HUDEP-2 (cell line): ENCODE data around the gene ZBTB9.
A peak's percentile ranks its signal among the peaks of the same experiment; 100 is the strongest.

Experiments
- DNase-seq, 76 experiments: peaks; one replicate each; lab custom pipeline; 2025; ENCODE audit not compliant: unreplicated experiment in 76 of 76; lab: John Stamatoyannopoulos, UW

The ZBTB9 gene

DNA sequence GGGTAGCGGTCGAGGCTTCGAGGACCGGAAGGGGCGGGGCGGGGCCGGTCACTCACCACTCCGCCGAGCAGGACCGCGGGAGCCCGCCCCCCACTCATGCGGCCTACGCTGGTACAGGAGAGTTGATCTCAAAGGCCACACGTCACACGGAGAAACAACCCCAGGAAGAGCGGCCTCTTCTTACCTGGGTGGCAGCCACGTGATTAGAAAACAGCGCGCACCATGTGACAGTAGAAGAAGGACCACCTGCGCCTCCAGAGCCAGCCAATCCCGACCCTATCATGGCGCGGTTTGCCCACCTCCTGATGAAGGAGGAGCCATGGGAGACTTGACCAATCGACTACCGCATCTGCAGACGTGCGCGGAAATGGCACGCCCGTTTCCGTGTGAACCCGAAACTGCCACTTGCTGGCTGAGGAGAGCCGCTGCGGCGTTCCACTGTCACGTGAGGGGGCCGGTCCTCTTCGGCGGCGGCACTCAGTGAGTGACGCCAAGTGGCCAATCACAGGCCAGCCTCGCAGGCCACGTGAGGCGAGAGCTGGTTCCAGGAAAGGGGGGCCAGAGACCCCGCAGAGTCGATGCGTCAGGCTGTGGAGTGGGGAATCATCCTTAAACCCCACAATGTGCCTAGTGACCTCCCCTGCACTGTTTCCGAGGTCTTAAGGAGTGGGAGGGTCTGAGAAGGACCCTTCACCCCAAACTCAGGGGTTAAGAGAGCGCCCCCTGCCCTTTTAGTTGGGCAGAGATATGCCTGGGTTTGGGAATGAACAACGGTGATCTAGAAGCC is 36.3 kb upstream of the ZBTB9 start, which contains the start of gene CUTA:
Gene CUTA (minus strand): TSS at position 205 of the 787 bp plus-strand sequence. CDS start 107 bp downstream, at position 98.
- peak; percentile 91 to 100 (median 100) for DNase-seq

DNA sequence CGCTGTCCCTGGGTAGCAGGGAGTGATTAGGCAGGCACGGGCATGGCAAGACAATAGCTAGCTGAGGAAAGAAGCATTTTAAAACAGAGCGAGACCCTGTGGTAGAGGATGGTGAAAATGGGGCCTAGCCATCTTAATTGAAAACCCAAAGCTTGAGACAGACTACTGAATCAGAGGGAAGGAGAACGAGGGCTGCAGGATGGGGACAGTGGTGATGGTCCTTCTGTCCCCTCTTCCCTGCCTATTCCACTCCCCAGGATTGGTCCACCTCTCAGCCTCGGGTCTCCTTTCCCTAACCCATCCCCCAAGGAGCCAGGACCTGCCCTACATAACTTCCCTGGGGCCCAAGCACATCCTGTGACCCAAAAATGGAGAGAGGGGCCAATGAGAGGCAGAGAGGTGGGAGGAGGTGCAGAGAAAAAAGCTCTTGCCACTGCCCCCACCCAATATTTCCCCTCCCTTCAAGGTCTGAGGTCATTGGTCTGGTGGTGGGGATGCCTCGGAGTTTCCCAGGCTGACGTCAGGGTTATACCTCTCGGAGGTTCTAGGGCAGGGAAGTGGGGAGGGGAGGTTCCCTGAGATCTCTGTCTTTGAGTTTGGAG is 35.6 kb upstream of the ZBTB9 start:
- DNase-seq: peak in 2 of 76 experiments; percentile 22

DNA sequence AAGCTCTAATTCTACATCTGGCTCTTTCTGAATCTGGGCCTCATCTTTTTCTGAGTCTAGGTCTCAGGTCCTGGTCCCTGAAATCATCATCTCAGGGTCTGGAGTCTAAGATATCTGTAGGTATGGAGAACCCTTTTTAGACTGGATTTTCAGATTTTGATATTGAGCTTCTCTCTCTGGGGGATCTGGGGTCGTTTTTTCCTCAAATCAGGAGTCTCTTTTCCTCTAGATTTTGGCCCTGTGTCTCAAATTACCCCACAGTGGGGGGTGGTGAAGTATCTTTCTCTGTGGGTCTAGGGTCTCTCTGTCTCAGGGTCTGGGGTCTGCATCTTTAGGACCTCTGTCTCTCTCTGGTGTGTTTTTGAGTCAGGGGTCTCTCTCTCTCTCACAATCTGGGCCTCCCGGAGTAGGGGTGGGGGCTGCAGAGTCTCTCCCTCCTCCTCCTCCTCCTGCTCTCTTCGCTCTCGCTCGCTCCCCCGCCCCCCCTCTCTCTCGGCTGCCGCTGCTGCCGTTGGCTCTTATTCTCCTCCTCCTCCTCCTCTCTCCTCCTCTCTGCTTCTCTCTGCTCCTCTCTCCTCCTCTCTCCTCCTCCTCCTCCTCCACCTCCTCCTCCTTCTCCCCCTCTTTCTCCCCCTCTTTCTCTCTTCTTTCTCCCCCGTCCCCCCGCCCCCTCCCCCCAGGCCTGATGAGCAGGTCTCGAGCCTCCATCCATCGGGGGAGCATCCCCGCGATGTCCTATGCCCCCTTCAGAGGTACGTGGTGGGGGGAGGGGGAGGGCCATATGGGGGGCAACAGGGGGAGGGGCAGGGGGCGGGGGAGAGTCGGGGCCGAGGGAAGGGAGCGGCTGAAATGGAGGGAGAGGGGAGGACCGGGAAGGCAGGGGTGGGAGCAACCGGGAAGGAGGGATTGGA is 34.5 kb upstream of the ZBTB9 start, which contains the start of gene SYNGAP1:
Gene SYNGAP1 (plus strand): TSS at position 486 of the 911 bp plus-strand sequence. CDS start 200 bp downstream, at position 686.
- peak in 48 of 76 experiments; percentile 8 to 76 (median 44) for DNase-seq

DNA sequence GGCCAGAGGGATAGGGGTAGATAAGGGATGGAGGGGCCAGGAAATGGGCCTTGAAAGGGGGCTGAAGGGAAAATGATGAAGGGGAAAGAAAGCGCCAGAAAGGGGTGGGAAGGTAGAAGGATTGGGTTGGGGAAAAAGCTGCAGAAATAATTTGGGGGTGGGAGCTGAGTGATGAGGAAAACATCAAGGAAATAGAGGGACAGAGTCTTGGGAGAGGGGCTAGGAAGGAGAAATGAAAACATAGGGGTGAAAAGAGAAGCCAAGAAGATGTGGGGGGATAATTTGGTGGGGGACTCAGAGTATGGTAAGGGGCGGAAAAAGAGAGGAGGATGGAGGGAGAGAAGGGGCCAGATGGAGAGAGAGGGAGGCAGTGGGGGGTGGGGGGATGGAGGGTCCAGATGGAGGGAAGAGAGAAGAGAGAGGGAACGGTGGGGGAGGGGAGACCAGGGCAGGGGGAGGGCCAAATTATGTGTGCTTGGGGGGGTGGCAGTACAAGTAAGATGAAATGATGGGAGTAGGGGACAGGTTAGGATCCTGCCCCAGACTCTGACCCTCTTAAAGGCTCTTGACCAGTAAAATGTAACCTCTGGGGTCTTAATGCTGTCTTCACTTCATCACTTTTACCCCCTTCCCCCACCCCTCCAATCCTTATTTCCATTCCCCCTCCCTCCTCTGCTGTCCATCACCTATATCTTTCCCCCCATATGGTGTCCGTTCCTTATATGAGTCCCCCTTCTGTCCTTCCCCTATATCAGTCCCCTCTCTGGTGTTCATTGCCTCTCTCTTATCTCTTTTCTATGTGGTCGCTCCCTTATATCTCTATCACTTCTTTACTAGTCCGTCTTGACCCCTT is 33.7 kb upstream of the ZBTB9 start:
- peak in 16 of 76 experiments; percentile 10 to 68 (median 40) for DNase-seq

DNA sequence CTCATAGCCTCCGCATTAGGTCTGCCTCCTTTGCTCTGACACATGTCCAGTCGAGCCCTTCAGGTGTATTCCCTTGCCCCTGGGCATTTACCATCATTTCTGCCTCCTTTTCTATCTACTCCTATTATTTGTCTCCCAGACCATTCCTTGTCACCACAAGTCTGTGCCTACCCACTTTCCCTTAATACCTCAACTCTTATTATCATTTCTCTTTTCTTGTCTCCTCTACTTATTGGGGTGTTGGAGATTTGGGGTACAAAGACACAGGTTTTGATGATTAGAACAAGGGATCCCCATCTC is 33.1 kb upstream of the ZBTB9 start:
- no peak for DNase-seq

DNA sequence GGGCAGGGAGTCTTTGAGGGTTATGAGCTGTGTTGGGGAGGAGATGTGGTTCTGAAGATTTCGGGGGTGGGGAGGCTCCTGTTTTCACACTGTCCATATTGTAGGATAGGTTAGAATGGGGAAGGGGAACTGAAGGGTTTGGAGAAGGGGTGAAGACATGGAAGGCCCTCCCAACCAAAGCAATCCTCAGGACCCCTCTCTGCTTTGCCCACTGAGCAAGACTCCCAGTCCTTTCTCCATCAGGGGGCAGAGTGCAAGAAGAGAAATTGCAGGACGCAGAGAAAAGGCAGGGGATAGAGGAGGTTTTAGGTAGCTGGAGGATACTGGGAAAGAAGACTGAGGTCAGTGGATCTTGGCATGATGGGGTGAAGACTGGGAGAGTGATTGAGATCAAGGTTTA is 30.6 kb upstream of the ZBTB9 start:
- DNase-seq: no peak

DNA sequence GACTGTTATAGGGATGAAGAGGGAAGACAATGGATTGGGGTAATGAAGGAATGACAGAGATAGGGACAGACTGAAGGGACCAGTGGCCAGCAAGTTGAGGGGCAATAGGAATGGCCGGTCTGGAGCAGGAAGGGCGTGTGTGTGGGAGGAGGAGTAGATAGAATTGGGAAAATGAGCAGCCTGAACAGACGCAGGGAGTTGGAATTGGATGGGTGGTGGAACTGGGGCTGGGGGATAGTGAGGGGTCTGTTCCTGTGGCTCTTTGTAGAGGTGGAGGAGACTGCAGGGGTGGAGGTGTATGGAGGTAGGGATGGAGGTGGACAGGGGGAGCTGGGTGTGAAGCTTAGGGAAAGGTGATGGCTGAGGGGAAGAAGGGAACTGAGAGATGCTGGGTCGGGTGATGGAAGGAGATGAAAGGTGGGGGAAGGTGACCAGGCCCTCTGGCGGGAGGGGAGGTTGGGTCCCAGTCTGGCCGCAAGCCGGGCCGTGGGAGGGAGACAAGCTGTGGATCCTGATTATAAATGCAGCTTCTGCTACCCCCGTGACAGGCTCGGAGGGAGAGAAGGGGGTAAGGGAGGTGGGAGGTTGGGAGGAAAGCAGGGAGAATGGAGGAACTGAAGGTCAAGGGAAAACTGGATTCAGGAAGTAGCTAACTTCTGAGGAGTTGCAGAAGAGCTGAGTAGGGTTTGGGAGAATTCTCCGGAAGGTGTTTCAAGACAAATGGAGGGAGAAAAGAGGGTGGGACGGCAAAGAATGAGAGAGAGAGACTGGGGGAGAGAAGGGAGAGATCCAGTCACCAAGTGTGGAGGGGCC is 29.3 kb upstream of the ZBTB9 start:
- DNase-seq: peak in 48 of 76 experiments; percentile 16 to 68 (median 42)

DNA sequence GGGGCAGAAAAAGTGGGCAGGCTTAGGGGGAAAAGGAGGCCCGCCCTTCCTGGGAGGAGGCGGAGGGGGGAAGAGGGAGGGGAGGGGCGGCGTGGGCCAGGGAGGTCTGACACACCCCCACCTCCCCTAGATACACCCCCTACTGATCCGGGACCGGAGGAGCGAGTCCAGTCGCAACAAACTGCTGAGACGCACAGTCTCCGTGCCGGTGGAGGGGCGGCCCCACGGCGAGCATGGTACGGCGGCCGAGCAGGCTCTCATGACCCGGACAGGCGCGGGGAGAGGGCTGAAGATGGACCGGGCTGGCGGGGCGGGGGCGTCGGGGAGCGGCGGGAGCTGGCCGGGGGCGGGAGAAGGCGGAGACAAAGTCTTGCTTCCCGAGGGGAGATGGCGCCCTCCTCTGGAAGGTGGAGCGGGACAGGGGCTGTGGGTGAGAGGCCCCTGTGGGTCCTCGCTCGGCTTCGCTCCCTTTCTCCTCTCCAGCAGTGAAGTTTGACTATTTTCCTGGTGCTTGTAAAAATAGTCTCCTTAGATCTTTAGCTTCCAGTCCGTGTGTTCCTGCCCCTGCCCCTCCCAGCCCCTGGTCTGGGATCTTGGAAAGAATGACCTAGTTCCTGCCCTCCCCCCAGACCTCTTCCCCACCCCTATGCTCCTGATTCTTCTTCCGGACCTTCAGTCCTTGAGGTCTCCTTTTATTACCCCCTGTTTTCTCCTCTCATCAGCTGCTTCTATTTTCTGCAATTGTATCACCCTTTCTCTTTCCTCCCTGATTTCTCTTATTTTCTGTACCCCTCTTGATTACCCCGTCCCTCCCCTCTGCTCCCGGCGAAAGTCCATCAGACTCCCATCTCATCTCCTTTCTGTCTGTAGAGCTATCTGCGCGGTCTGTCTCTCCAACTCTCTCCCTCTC is 28.5 kb upstream of the ZBTB9 start:
- peak in 75 of 76 experiments; percentile 44 to 99 (median 94) for DNase-seq

DNA sequence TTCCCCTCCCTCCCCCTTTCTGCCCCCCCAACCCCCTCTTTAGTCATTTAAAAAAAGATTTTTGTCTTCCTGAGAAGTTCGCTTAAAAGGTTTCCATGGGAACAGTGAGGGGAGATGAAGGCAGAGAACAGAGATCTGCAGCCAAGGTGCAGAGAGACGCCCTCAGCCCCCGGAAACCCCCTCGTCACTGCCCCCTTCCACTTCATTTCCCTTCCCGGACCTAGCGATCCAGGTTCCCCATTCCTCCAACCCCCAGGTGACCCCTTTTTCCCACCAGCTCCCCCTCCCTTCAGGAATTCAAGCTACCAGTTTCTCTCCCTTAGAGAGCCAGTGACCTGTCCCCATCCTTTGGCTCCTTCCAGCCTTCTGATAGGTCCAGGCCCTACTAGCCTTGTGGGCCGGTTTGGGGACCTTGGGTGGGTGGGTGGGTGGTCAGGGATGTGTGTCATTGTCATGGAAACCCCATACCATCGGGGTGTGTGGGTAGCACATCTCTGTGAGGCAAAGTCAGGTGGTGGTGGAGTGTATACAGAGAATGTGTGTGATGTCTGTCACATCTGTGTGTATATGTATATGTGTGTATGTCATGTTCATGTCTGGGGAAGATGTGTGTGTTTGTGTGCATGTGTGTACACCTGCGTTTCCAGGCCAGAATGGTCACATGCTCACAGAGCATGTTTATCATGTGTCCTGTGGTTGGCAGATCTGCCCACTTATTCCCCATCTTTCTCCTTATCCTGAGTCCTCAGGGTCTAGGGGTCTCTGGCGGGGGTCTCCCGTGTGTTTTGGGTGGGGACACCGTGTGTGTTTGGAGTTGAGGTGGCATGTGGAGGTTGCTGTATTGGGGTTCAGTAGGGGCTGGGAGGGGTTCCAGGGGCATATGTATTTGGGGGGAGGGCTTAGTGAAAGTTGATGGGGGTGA is 27.5 kb upstream of the ZBTB9 start:
- DNase-seq: peak in 3 of 76 experiments; percentile 10 to 34 (median 19)

DNA sequence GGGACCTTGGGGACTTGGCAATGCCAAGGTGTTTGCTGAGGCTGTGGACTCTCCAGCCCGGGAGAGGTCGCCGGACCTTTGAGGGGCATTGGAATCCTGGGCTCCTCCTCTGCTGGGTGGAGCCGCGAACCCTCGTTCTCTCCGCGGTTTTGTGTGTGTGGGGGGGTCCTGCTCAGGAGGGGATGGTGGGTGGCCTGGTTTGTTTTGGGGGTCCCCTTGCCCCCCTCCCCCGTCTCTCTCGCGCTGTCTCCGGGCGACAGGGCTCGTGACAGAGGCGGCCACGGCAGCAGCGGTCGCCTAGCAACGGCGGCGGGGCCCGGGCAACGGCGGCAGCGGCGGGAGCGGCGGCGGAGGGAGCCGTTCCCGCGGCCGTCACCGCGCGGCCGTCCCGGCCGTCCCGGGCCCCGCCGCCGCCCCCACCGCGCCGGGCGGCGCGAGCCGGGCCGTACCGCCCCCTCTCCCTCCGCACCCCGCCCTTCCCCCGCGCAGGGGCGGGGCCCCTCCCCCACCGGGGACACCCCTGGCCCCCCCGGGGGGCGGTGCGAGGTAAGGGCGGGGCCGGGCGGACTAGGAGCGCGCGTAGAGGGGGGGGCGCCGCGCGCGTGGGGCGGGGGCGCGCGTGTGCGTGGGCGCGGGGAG is 26.7 kb upstream of the ZBTB9 start:
- DNase-seq: peak in 38 of 76 experiments; percentile 14 to 71 (median 52)

DNA sequence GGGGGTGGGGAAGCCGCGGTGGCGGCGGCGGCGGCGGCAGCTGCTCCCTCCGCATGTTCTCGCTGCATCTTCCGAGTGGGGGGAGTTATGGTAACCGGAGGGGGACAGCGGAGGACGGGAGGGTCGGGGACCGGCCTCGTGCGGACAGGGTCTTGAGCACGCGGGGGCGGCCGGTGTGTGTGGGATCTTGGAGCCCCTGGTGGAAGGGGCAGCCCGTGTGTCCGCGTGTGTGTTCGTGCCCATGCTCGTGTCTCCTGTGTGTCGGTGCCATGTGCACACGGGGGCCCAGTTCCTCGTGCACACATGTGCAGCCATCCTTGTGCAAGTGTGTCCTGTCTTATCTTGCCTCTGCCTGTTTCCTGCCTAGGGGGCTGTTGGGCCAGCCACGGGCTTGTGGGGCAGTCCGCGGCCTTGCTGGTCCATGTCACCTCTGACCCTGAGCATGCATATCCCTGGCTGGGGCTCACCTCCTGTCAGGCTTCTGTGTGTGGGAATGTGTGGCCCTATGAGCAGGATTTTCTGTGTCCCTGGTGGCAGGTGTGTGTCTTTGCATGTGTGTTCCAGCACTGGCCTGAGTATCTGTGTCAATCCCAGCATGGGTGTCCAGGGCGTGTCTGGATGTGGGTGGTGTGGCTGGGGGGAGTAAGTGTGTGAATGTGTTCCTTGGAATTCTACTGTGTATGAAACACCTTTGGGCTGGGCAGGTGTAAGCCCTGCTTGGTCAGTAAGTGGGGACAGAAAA is 26.0 kb upstream of the ZBTB9 start:
- peak in 66 of 76 experiments; percentile 25 to 80 (median 56) for DNase-seq

DNA sequence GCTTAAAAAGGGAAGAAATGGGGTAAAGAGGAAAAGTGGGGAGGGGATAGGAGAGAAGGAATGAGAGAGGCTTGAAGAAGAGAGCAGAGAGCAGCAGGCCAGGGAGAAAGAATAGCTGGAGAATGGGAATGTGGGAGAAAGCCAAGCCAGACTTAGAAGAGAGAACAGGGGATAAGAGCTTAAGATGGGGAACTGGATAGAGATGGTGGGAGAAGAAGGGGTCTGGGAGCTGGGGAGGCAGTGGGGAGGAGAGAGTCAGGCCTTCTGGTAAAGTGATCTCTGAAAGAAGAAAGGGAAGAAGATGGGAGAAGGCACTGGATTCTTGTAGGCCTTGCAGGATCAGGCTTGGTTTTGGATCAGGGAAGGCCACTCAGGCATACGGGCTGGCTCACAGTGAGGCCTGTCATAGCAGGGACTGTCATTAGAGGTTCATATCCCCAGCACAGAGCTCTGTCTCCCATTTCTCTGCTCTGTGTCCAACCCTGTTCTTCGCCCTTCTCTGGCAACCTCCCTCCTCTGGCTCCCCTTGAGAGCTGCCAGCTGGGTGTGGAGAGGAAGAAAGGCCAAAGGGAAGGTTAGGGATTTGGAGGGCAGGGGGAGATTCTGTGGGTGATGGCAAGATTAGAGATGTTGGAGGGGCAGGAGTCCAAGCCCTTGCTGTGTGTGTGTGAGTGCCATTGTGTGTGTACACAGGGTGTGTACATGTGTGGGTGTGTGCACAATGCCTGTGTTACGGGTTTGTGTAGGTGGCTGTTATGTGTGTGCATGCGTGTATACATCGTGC is 25.2 kb upstream of the ZBTB9 start:
- peak in 8 of 76 experiments; percentile 4 to 38 (median 20) for DNase-seq

DNA sequence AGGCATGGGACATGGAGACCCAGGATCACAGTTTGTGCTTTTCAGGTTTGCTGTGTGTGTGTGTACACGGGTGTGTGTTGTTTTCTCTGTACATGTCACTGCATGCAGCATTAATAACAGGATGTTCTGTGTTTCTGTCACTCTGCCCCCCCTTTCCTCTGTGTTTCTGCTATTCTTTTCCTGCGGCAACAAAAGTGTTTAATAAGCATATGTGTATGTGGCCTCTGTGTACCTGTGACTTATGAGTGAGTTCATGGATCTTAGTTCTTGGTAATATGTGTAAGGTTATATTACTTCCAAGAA is 24.7 kb upstream of the ZBTB9 start:
- no peak for DNase-seq

DNA sequence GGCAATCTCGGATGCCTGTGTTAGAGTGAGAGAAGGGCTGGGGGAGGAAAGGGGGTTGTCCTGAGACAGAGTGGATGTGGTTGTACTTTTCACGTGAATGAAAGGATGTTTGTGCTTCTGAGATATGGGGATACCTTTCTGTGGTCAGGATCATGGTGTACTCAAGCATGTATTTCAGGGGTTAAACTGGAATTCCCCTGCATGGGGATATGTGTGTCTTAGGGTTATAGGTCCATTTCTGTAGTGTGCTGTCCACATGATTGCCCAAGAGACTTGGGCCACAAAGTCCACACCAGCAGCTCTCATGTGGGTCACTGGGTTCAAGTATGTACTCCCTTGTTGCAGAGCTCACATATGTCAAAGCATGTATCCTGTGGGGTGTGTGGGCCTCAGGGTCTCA is 24.0 kb upstream of the ZBTB9 start:
- DNase-seq: no peak
